Colonic mucosa (tissue), 4 donors: Measurements from ENCODE around the gene CCDC13. TPM values are rescaled to one million over a fixed set of nuclear protein-coding genes. Genes with fewer than 3 reads are reported as not detected.

ENCODE experiments used
- DNase-seq: peaks from one replicate; pipeline ENCODE4 v3.0.0-alpha.2; 2020
- H3K27ac ChIP-seq: fragments of 200-600 bp; one replicate; pipeline ENCODE4 v1.8.0; 2021
- H3K27me3 ChIP-seq: fragments of 200-600 bp; one replicate; pipeline ENCODE4 v1.8.0; 2021
- H3K36me3 ChIP-seq: fragments of 200-600 bp; one replicate; pipeline ENCODE4 v1.8.0; 2021
- H3K4me1 ChIP-seq: fragments of 200-600 bp; one replicate; pipeline ENCODE4 v1.8.0; 2021; ENCODE audit warnings: mild to moderate bottlenecking
- H3K4me3 ChIP-seq: fragments of 200-600 bp; one replicate; pipeline ENCODE4 v1.8.0; 2021
- H3K9ac ChIP-seq, 2 donors: one replicate each; pipeline ENCODE4 v1.7.0; 2013; ENCODE audit warnings: control low read depth in 2 of 2, low read depth in 2 of 2, low read length in 2 of 2
- H3K9me3 ChIP-seq: fragments of 200-600 bp; one replicate; pipeline ENCODE4 v1.8.0; 2021
- intact Hi-C: fragments of 100-400 bp; cut with DNase I; formaldehyde crosslinking; loops from one replicate; pipeline ENCODE4 v1.14.1; 2022
- total RNA-seq, 2 donors: library from RNA; stranded (reverse); fragmentation: NEBNext Ultra II Directional in 1 of 2; extraction: Animal tissue kit (Norgen Biotek cat#: 25700) in 1 of 2; gene quantifications; one replicate each; pipeline ENCODE4 v1.2.1, GENCODE V29; 2021
- TF ChIP-seq, protein P1 (sequence below): fragments of 200-600 bp; IDR thresholded peaks from one replicate; pipeline ENCODE4 v1.8.0; 2022; ENCODE audit warnings: antibody characterized with exemption, mild to moderate bottlenecking
- donor health status: healthy.
- donor health status: DM: no; HTN: no; CAD: no.
- donor health status: DM: no; HTN: no; CAD: no.

CCDC13 gene
- total RNA-seq, 2 donors from 2014 or later, result 0.93 to 5.3 TPM

GRCh38 chr3:42732829-42733459 lies 40.1 kb downstream of the CCDC13 start:
- intact Hi-C loops, result no loop called here
- no peak overlapping the region for H3K27ac ChIP-seq
- no peaks in the 10 kb centered on the region for H3K4me1 ChIP-seq
- DNase-seq, result no peak
- no peaks in the 10 kb centered on the region for H3K9me3 ChIP-seq
- H3K27me3 ChIP-seq, result no peaks in the 10 kb centered on the region
- no peak overlapping the region for H3K4me3 ChIP-seq
- no peaks in the 10 kb centered on the region for H3K36me3 ChIP-seq
- TF ChIP-seq, protein P1, sequence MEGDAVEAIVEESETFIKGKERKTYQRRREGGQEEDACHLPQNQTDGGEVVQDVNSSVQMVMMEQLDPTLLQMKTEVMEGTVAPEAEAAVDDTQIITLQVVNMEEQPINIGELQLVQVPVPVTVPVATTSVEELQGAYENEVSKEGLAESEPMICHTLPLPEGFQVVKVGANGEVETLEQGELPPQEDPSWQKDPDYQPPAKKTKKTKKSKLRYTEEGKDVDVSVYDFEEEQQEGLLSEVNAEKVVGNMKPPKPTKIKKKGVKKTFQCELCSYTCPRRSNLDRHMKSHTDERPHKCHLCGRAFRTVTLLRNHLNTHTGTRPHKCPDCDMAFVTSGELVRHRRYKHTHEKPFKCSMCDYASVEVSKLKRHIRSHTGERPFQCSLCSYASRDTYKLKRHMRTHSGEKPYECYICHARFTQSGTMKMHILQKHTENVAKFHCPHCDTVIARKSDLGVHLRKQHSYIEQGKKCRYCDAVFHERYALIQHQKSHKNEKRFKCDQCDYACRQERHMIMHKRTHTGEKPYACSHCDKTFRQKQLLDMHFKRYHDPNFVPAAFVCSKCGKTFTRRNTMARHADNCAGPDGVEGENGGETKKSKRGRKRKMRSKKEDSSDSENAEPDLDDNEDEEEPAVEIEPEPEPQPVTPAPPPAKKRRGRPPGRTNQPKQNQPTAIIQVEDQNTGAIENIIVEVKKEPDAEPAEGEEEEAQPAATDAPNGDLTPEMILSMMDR, result no peak
- no peak overlapping the region for H3K9ac ChIP-seq

GRCh38 chr3:42732196-42732828 lies 40.7 kb downstream of the CCDC13 start:
- no peak overlapping the region for H3K9ac ChIP-seq
- no peaks in the 10 kb centered on the region for H3K36me3 ChIP-seq
- TF ChIP-seq, protein P1, result no peak
- no peak overlapping the region for H3K27ac ChIP-seq
- no peaks in the 10 kb centered on the region for H3K27me3 ChIP-seq
- H3K9me3 ChIP-seq, result no peaks in the 10 kb centered on the region
- H3K4me1 ChIP-seq, result no peaks in the 10 kb centered on the region
- intact Hi-C loops, result no loop called here
- DNase-seq, result no peak
- H3K4me3 ChIP-seq, result no peak overlapping the region

DNA sequence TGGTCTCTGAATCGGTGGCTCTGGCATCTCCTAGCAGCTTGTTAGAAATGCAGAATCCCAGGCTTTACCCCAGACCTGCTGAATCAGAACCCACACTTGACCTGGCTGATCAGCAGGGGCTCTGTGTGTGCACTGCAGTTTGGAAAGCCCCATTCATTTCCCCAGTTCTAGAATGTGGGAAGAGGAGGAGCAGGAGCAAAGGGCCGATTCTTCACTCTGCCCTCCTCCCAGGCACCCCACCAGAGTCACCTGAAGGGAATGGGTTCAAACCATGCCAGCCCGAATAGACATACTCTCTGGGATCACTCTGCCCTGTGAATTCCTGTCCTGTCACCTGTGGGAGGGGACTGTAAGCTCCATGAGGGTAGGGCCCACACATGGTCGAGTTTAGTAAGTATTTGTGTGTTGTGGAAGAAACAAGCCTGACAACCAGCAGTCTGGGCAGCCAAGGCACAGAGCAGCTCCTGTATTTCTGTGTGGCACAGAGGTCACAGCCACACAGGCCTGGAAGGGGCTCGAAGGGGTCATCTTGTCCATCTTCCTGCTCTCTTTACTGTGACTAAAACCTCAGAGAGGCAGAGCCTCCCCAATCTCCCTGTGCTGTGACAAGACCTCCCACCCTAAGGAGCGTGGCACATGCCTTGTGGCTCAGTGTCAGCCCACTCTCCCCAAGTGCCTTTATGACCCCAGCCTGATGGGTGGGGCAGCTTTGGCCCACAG lies 41.4 kb downstream of the CCDC13 start:
- no peak overlapping the region for H3K27ac ChIP-seq

GRCh38 chr3:42730706-42731420 lies 42.2 kb downstream of the CCDC13 start:
- no peak for DNase-seq
- Histone ChIP-seq H3K27me3 (no peaks in the 10 kb centered on the region), H3K4me3 (no peak overlapping the region), H3K36me3 (no peaks in the 10 kb centered on the region), H3K9me3 (no peaks in the 10 kb centered on the region), H3K27ac (no peak overlapping the region), H3K4me1 (no peaks in the 10 kb centered on the region), H3K9ac (no peak overlapping the region)
- intact Hi-C loops, result no loop called here
- TF ChIP-seq, protein P1, result no peak

More for the DNA sequence above, 41.4 kb downstream of the CCDC13 start:
- TF ChIP-seq, protein P1, result no peak
- Histone ChIP-seq H3K9me3 (no peaks in the 10 kb centered on the region), H3K4me1 (no peaks in the 10 kb centered on the region), H3K36me3 (no peaks in the 10 kb centered on the region), H3K27me3 (no peaks in the 10 kb centered on the region), H3K4me3 (no peak overlapping the region), H3K9ac (no peak overlapping the region)
- intact Hi-C loops, result no loop called here
- DNase-seq, result no peak

GRCh38 chr3:42730294-42730693 lies 42.8 kb downstream of the CCDC13 start:
- DNase-seq, result no peak
- TF ChIP-seq, protein P1, result no peak

More at GRCh38 chr3:42730294-42730693, 42.8 kb downstream of the CCDC13 start:
- no peaks in the 10 kb centered on the region for H3K9me3 ChIP-seq
- H3K4me1 ChIP-seq, result no peaks in the 10 kb centered on the region
- H3K9ac ChIP-seq, result no peak overlapping the region
- intact Hi-C loops, result no loop called here
- no peaks in the 10 kb centered on the region for H3K36me3 ChIP-seq
- no peak overlapping the region for H3K27ac ChIP-seq
- no peak overlapping the region for H3K4me3 ChIP-seq
- H3K27me3 ChIP-seq, result no peaks in the 10 kb centered on the region
